HG02981 (cell line): Measurements from ENCODE around the gene SRY.
A peak's percentile ranks its signal among the peaks of the same experiment; 100 is the strongest.
"Not testable (repeated sequence)": the region's sequence is repeated elsewhere in the genome, so short reads cannot be mapped to it uniquely, and the experiment has no call there.

ENCODE experiments used
- ATAC-seq: cut with Tn5 transposase; IDR thresholded peaks from one replicate; pipeline ENCODE4 v1.9.1; 2021; ENCODE audit warnings: mild to moderate bottlenecking, moderate library complexity; ENCODE audit not compliant: unreplicated experiment

The SRY gene

GRCh38 chrY:2787600-2787999 is at the start of gene SRY:
TSS of gene SRY (minus strand) at chrY:2787682. CDS start at chrY:2787603, 79 bp downstream.
- ATAC-seq = no peak

DNA sequence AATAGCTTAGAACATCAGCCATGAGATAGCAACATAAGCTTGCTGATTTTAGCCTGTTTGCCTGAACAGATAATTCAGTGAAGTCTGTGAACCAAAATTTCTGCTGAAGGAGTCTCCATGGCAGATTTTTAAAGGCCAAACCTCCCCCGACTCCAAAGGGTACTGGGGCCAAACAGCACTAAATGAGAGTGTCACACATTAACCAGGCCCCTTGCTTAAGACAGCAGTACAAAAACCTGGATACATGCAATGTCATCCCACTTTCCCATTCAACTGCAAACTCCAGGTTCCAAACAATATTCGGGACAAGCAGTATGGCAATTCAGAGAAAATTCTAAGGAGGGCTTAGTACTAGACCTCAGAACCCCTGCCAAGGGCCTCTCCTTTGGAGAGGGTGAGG is 49.6 kb upstream of the SRY start:
- ATAC-seq = no peak

DNA sequence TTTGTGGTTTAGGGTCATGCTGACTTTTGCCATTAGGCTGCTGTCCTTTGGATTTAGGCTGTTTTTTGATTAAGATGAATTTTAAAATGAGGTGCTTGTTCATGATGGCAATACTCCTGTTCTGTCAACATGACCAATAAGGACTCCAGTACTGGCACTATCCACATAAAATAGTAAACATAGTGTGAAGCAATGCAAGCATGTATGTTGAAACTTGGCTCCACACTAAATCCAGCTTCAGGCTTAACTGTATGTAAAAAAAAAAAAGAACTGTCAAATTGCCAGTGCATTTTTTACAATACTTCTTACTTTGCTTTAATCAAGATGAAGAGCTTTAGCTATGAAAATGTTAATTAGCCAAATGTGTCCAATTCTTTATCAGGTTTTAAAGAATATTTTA is 47.7 kb upstream of the SRY start:
- ATAC-seq = no peak

GRCh38 chrY:2828497-2828896 is 41.0 kb upstream of the SRY start:
- no peak for ATAC-seq

DNA sequence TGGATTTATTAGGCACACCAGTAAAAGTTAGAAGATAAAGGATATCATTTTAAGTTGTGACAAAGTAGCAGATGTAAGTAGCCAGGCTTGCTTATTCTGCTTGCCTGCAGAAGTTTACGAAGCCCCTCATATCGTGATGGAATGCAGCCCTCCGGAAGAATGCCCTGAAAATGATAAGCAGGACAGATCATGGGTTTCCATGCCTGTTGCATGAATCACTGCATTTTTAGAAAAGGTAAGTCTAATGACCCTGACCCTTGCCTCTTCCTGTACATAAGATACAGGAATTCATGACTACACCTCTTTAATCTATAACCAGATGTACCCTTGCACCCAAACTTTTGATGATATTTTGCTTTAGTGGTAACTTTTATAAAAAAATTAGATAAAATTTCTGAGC is 37.0 kb upstream of the SRY start:
- no peak for ATAC-seq

GRCh38 chrY:2817146-2817896 is 29.8 kb upstream of the SRY start:
- not testable (repeated sequence) for ATAC-seq

DNA sequence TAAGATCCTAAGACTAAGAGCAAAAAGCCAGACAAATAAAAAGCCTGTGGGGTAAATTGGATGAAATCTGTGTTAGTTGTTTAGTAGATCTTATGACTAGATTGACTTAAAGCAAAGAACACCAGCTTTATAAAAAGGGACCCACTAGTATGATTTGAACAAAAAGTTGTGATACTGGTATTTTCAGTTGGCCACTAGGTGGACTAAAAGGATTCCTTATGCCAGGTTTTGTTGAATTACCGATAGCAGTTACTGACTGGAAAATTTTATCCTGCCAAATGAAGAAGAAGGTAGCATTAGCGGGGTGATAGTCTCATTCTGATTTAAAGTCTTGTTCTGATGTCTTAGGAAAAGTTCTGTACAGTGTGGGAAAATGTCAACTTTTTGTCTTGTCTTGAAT is 12.8 kb upstream of the SRY start:
- ATAC-seq = no peak

GRCh38 chrY:2797991-2798390 is 10.5 kb upstream of the SRY start:
- no peak for ATAC-seq

DNA sequence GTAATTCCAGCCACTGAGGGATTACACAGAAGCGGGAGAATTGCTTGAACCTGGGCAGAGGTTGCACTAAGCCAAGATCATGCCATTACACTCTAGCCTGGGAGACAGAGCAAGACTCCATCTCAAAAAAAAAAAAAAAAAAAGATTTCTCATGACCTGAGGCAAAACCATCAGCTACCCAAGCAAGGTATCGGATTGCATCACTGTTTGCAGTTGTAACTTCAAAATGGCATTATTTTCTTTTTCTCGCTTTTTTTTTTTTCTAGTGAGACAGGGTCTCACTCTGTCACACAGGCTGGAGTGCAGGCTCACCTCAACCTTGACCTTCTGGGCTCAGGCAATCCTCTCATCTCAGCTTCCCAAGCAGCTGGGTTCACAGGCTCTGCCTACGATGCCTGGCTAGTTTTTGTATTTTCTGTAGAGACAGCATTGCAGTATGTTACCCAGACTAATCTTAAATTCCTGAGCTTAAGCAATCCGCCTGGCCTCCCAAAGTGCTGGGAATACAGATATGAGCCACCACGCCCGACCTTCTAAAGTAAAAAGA is 9.6 kb upstream of the SRY start:
- no peak for ATAC-seq

- peak; percentile 60 for ATAC-seq
Observed at GRCh38 chrY:2789756-2790155, 2.3 kb upstream of the SRY start.

DNA sequence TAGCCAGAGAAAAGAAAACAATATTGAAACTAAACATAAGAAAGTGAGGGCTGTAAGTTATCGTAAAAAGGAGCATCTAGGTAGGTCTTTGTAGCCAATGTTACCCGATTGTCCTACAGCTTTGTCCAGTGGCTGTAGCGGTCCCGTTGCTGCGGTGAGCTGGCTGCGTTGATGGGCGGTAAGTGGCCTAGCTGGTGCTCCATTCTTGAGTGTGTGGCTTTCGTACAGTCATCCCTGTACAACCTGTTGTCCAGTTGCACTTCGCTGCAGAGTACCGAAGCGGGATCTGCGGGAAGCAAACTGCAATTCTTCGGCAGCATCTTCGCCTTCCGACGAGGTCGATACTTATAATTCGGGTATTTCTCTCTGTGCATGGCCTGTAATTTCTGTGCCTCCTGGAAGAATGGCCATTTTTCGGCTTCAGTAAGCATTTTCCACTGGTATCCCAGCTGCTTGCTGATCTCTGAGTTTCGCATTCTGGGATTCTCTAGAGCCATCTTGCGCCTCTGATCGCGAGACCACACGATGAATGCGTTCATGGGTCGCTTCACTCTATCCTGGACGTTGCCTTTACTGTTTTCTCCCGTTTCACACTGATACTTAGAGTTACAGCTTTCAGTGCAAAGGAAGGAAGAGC is 488 bp downstream of the SRY start:
- ATAC-seq = no peak
